NCI-H748 (cell line): ENCODE results near the gene LLGL1.
"Not testable (repeated sequence)": the region's sequence is repeated elsewhere in the genome, so short reads cannot be mapped to it uniquely, and the experiment has no call there.

Source experiments
- DNase-seq: peaks from one replicate; lab custom pipeline; 2025; ENCODE audit not compliant: unreplicated experiment; lab: John Stamatoyannopoulos, UW

The LLGL1 gene

GRCh38 chr17:18191967-18192366 is 33.5 kb upstream of the LLGL1 start:
- no peak for DNase-seq

GRCh38 chr17:18194394-18194793 is 31.0 kb upstream of the LLGL1 start:
- no peak for DNase-seq

GRCh38 chr17:18194804-18195203 is 30.6 kb upstream of the LLGL1 start:
- no peak for DNase-seq

- DNase-seq = no peak
Observed at GRCh38 chr17:18195246-18195645, 30.2 kb upstream of the LLGL1 start.

- DNase-seq = no peak
Observed at GRCh38 chr17:18197535-18198194, 27.8 kb upstream of the LLGL1 start.

GRCh38 chr17:18198530-18198929 is 26.9 kb upstream of the LLGL1 start:
- no peak for DNase-seq

- DNase-seq = no peak
Observed at GRCh38 chr17:18201108-18201507, 24.3 kb upstream of the LLGL1 start.

GRCh38 chr17:18203308-18203707 is 22.1 kb upstream of the LLGL1 start:
- DNase-seq = no peak

GRCh38 chr17:18205861-18206260 is 19.6 kb upstream of the LLGL1 start:
- DNase-seq = no peak

GRCh38 chr17:18206962-18207361 is 18.5 kb upstream of the LLGL1 start:
- DNase-seq = no peak

- DNase-seq = no peak
Observed at GRCh38 chr17:18208092-18208491, 17.3 kb upstream of the LLGL1 start.

GRCh38 chr17:18213666-18214270 is 11.7 kb upstream of the LLGL1 start:
- no peak for DNase-seq

- DNase-seq = not testable (repeated sequence)
Observed at GRCh38 chr17:18216906-18217305, 8.5 kb upstream of the LLGL1 start.

GRCh38 chr17:18217412-18218015 is 7.9 kb upstream of the LLGL1 start:
- DNase-seq = peak; percentile 72

- no peak for DNase-seq
Observed at GRCh38 chr17:18218756-18219415, 6.5 kb upstream of the LLGL1 start.

- DNase-seq = no peak
Observed at GRCh38 chr17:18224053-18224386, 1.4 kb upstream of the LLGL1 start.

GRCh38 chr17:18224387-18225120 is 881 bp upstream of the LLGL1 start:
- DNase-seq = no peak

GRCh38 chr17:18225642-18226283 is 328 bp downstream of the LLGL1 start:
- peak; percentile 64 for DNase-seq

GRCh38 chr17:18226284-18226945 is 980 bp downstream of the LLGL1 start:
- DNase-seq = no peak

- no peak for DNase-seq
Observed at GRCh38 chr17:18227635-18228034, 2.2 kb downstream of the LLGL1 start.
